ENCODE measurements around the gene IFIT2.

GRCh38 chr10:89335226-89335625 lies 33.4 kb downstream of the IFIT2 start:
- TF ChIP-seq TCF7L2 (IDR thresholded peaks at IDR 0.05; ENCODE audit: low read depth, low read length) (no peak), SIN3A (IDR thresholded peaks at IDR 0.05; ENCODE audit: borderline replicate concordance, insufficient read depth, low read depth, low read length) (no peak), POLR2AphosphoS5 (IDR thresholded peaks at IDR 0.05; ENCODE audit: low read depth, low read length) (no peak)
- TF ChIP-seq, protein P1, sequence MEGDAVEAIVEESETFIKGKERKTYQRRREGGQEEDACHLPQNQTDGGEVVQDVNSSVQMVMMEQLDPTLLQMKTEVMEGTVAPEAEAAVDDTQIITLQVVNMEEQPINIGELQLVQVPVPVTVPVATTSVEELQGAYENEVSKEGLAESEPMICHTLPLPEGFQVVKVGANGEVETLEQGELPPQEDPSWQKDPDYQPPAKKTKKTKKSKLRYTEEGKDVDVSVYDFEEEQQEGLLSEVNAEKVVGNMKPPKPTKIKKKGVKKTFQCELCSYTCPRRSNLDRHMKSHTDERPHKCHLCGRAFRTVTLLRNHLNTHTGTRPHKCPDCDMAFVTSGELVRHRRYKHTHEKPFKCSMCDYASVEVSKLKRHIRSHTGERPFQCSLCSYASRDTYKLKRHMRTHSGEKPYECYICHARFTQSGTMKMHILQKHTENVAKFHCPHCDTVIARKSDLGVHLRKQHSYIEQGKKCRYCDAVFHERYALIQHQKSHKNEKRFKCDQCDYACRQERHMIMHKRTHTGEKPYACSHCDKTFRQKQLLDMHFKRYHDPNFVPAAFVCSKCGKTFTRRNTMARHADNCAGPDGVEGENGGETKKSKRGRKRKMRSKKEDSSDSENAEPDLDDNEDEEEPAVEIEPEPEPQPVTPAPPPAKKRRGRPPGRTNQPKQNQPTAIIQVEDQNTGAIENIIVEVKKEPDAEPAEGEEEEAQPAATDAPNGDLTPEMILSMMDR (IDR thresholded peaks at IDR 0.05), result no peak
